Ammon's horn (tissue), 1 donor: ENCODE results near the gene BPIFB2.

Experiments
- DNase-seq: peaks from one replicate; pipeline ENCODE4 v3.0.0-alpha.2; 2016; ENCODE audit warnings: low spot score

The BPIFB2 gene

DNA sequence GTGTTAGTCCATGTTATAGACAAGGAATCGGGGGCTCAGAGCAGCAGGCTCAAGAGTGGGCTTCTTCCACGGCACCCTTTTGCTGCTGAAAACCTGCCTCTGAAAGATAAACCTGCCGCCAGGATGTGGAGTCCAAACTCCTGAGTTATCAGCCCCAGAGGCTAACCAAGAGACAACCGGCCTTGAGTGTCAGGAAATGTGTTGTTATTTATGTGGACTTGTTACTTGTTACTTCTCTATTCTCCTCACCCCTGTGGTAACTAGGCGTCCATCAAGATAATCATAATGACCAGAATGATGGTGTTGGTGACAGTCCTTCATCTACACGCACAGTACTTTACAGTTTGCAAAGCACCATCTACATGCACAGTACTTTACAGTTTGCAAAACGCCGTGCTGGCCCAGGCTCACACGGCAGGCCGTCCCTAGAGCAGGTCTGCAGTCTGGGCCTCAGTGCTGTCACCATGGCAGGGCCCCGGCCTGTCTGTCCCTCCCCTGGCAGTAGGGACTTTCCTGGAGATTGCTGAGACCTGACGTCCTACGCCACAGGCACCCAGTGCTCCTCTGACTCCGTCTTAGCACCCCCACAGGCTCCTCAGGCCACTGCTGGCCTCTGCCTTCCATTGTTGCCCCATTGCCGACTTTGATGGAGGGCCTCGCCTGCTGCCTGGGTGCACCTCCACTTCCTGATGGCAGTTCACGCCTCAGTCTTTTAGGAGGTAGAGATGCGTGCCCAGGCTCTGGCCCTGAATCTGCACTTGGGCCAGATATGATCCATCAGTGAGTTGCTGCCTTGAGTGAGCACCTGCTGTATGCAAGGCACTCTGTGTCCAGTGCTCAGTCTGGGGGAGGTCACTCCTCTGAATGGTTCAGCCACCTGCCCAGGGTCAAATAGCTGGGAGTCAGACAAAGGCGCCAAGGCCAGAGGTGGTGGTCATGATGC lies 62.9 kb downstream of the BPIFB2 start:
- DNase-seq: no peak

DNA sequence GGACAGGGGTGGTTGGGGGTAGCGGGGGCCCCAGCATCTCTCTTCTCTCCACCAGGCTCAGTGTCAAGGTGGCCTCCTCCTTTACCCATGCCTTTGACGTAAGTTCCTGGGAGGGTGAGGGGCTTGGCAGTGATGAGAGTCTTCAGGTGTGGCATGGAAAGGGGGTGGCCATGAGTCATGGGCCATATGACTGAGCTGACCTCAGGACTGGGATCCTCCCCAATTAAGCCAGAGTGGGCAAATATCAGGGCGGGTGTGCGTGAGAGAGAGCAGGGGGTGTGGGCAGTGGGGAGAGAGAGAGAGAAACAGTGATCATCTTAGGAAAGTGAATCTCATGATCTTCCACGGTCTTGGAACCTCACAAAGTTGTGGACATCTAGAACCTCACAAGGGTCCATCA lies 63.7 kb downstream of the BPIFB2 start:
- no peak for DNase-seq

DNA sequence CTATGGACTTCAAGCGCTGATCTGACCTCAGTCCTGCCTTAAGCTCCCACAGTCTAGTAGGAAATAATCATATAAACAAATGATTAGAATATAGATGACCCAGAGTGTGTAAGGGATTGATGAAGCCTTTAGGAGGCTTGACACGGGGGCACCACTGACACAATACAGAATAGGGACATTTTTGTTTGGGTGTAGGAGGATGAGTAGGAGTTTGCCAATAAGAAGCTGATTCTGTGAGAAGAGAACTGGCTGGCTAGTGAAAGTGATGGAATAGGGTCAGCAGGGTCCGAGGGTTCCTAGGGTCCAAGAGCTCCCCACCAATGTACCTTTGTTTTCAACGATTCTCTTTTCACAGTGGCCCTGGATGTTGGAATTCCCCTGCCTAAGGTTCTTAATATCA lies 64.9 kb downstream of the BPIFB2 start:
- no peak for DNase-seq

DNA sequence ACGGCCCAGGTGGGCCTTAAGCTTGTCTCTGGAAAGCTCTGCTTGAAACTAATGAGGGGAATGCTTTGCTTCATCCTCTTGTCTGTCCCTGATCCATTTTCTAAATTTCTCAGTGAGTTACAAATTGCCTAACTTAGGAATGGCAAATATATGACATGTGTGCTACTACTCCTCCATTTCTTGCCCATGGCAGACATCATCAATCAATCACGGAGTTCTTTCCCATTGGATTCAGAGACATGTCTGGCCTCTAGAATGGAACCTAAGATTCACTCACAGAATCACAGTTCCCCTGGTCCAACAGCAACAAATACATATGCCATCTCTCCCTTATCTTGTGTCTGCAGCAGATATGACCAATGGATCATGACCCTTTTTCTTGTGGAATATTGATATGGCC lies 65.3 kb downstream of the BPIFB2 start:
- DNase-seq: no peak
